DMS114 treated with DMSO at 0.1 percent for 48 hours (cell line): ENCODE results near the gene ISG15.
"Not testable (repeated sequence)": the region's sequence is repeated elsewhere in the genome, so short reads cannot be mapped to it uniquely, and the experiment has no call there.

Experiments used
- DNase-seq: peaks from one replicate; lab custom pipeline; 2025; ENCODE audit not compliant: unreplicated experiment; lab: John Stamatoyannopoulos, UW

Gene ISG15

GRCh38 chr1:1044455-1045078, 31.3 kb downstream of the ISG15 start:
- DNase-seq = no peak

GRCh38 chr1:1045129-1045528, 31.8 kb downstream of the ISG15 start:
- no peak for DNase-seq

GRCh38 chr1:1046243-1046642, 32.9 kb downstream of the ISG15 start:
- DNase-seq = no peak

GRCh38 chr1:1046767-1047166, 33.5 kb downstream of the ISG15 start:
- DNase-seq = no peak

GRCh38 chr1:1047407-1047806, 34.1 kb downstream of the ISG15 start:
- DNase-seq = no peak

- no peak for DNase-seq
Observed at GRCh38 chr1:1047963-1048362, 34.7 kb downstream of the ISG15 start.

- no peak for DNase-seq
Observed at GRCh38 chr1:1048765-1049164, 35.5 kb downstream of the ISG15 start.

- no peak for DNase-seq
Observed at GRCh38 chr1:1049318-1050165, 36.2 kb downstream of the ISG15 start.

- DNase-seq = no peak
Observed at GRCh38 chr1:1050577-1051052, 37.3 kb downstream of the ISG15 start.

- DNase-seq = no peak
Observed at GRCh38 chr1:1051127-1051810, 38.0 kb downstream of the ISG15 start.

GRCh38 chr1:1052003-1052840, 38.9 kb downstream of the ISG15 start:
- no peak for DNase-seq

- no peak for DNase-seq
Observed at GRCh38 chr1:1053022-1053421, 39.7 kb downstream of the ISG15 start.

GRCh38 chr1:1053682-1054081, 40.4 kb downstream of the ISG15 start:
- no peak for DNase-seq

GRCh38 chr1:1054099-1054700, 40.9 kb downstream of the ISG15 start:
- no peak for DNase-seq

- no peak for DNase-seq
Observed at GRCh38 chr1:1054971-1055370, 41.7 kb downstream of the ISG15 start.

- no peak for DNase-seq
Observed at GRCh38 chr1:1055841-1056736, 42.8 kb downstream of the ISG15 start.

- DNase-seq = not testable (repeated sequence)
Observed at GRCh38 chr1:1057769-1058087, 44.4 kb downstream of the ISG15 start.

- no peak for DNase-seq
Observed at GRCh38 chr1:1058088-1058905, 45.0 kb downstream of the ISG15 start.
